HepG2 (cell line): ENCODE data around the gene KLF6. TPM values are rescaled to one million over a fixed set of nuclear protein-coding genes. Genes with fewer than 3 reads are reported as not detected.

ENCODE experiments used
- CHD4 ChIP-seq: fragments of 200-600 bp; sonication (generic); IDR thresholded peaks from 2 replicates; pipeline ENCODE4 v1.7.0; 2017; ENCODE audit warnings: mild to moderate bottlenecking, low read length, borderline replicate concordance
- GATAD1 ChIP-seq: IDR thresholded peaks from 2 replicates; pipeline ENCODE4 v1.6.1; 2016; ENCODE audit warnings: missing genetic modification reagents, missing compliant biosample characterization
- SP2 ChIP-seq: sonication (generic); formaldehyde crosslinking; IDR thresholded peaks from 2 replicates; pipeline ENCODE4 v1.5.1; 2020; ENCODE audit warnings: mild to moderate bottlenecking, missing genetic modification reagents
- ZBTB7B ChIP-seq: sonication (generic); formaldehyde crosslinking; IDR thresholded peaks from 2 replicates; pipeline ENCODE4 v1.4.0; 2020; ENCODE audit warnings: missing genetic modification reagents
- ZNF17 ChIP-seq: sonication (generic); formaldehyde crosslinking; IDR thresholded peaks from 2 replicates; pipeline ENCODE4 v1.5.0; 2020; ENCODE audit warnings: mild to moderate bottlenecking, missing genetic modification reagents
- ZNF296 ChIP-seq: sonication (generic); formaldehyde crosslinking; conservative IDR thresholded peaks from 2 replicates; pipeline ENCODE4 v1.5.0; 2020; ENCODE audit warnings: mild to moderate bottlenecking, missing genetic modification reagents
- ZNF432 ChIP-seq: sonication (generic); formaldehyde crosslinking; IDR thresholded peaks from 2 replicates; pipeline ENCODE4 v1.5.0; 2020; ENCODE audit warnings: missing genetic modification reagents, mild to moderate bottlenecking, borderline replicate concordance
- ZSCAN20 ChIP-seq: sonication (generic); formaldehyde crosslinking; IDR thresholded peaks from 2 replicates; pipeline ENCODE4 v1.4.0; 2020; ENCODE audit warnings: missing genetic modification reagents, mild to moderate bottlenecking, borderline replicate concordance
- polyA plus RNA-seq, 8 experiments: library from polyadenylated mRNA; depleted of rRNA in 3 of 8; stranded (reverse) in 7 of 8; unstranded in 1 of 8; fragments of >200 nt; fragmentation: Illumina TruSeq in 4 of 8; extraction: Trizol in 4 of 8; gene quantifications; 2 replicates each; pipeline versions ENCODE4 v1.2.1 to v1.2.3, GENCODE V29; 2011 to 2016; ENCODE audit warnings: low read depth in 4 of 8, missing spikeins in 1 of 8, mixed read lengths in 1 of 8; ENCODE audit not compliant: insufficient read depth in 1 of 8
- total RNA-seq, 5 experiments: library from RNA; depleted of rRNA; stranded (reverse); fragments of >200 nt; fragmentation: Illumina TruSeq; extraction: Trizol; gene quantifications; 2 replicates each; pipeline ENCODE4 v1.2.3, GENCODE V29; 2016; ENCODE audit warnings: low read depth in 1 of 5
- TF ChIP-seq, protein P1 (sequence below): sonication (generic); formaldehyde crosslinking; IDR thresholded peaks from 2 replicates; pipeline ENCODE4 v1.4.0; 2020; ENCODE audit warnings: missing genetic modification reagents
- TF ChIP-seq, protein P2 (sequence below): sonication (generic); formaldehyde crosslinking; IDR thresholded peaks from 2 replicates; pipeline ENCODE4 v1.4.0; 2020; ENCODE audit warnings: missing genetic modification reagents, borderline replicate concordance
- TF ChIP-seq, protein P3 (sequence below): sonication (generic); formaldehyde crosslinking; IDR thresholded peaks from 2 replicates; pipeline ENCODE4 v1.5.1; 2020; ENCODE audit warnings: missing genetic modification reagents, mild to moderate bottlenecking, borderline replicate concordance
- TF ChIP-seq, protein P4 (sequence below): IDR thresholded peaks from 2 replicates; pipeline ENCODE4 v1.6.1; 2016; ENCODE audit warnings: missing compliant biosample characterization, missing genetic modification reagents, borderline replicate concordance
- TF ChIP-seq, protein P5 (sequence below): sonication (generic); formaldehyde crosslinking; IDR thresholded peaks from 2 replicates; pipeline ENCODE4 v1.9.0; 2021; ENCODE audit warnings: missing genetic modification reagents, borderline replicate concordance
- TF ChIP-seq, protein P6 (sequence below): sonication (generic); formaldehyde crosslinking; IDR thresholded peaks from 2 replicates; pipeline ENCODE4 v1.4.0; 2020; ENCODE audit warnings: missing genetic modification reagents
- TF ChIP-seq, protein P7 (sequence below): sonication (generic); formaldehyde crosslinking; IDR thresholded peaks from 2 replicates; pipeline ENCODE4 v1.4.0; 2020; ENCODE audit warnings: mild to moderate bottlenecking, low read depth, missing genetic modification reagents

KLF6 gene
- total and polyA plus RNA-seq, 2 of the 13 experiments (the other 11 are each of a cell fraction or from before 2014, with no cell fraction given): 27.0 to 71.9 TPM

DNA sequence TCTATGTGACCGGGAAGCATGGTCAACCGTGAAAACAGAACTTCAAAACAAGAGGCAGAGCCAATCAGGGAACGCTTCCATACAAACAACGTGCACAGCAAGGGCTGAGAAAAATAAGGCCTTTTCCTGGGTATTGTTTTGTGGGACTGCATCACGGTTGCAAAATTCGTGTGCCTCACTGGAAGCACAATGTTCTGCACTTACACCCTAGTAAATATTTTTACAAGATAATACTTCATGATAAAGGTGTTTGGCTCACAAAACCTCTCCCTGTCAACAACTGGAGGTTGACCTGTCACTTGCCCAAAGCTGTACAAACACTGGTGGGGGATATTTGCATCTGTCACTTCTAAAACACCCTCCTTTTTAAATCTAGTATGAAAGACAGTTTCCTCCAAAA is 37.0 kb downstream of the KLF6 start (continued):
- TF ChIP-seq, protein P1, sequence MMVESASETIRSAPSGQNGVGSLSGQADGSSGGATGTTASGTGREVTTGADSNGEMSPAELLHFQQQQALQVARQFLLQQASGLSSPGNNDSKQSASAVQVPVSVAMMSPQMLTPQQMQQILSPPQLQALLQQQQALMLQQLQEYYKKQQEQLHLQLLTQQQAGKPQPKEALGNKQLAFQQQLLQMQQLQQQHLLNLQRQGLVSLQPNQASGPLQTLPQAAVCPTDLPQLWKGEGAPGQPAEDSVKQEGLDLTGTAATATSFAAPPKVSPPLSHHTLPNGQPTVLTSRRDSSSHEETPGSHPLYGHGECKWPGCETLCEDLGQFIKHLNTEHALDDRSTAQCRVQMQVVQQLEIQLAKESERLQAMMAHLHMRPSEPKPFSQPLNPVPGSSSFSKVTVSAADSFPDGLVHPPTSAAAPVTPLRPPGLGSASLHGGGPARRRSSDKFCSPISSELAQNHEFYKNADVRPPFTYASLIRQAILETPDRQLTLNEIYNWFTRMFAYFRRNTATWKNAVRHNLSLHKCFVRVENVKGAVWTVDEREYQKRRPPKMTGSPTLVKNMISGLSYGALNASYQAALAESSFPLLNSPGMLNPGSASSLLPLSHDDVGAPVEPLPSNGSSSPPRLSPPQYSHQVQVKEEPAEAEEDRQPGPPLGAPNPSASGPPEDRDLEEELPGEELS (CRISPR knock-in tag): peak; percentile 96
- TF ChIP-seq ZNF17 (no peak), SP2 (CRISPR knock-in tag) (no peak), ZBTB7B (CRISPR knock-in tag) (no peak), GATAD1 (no peak), ZSCAN20 (CRISPR knock-in tag) (no peak), ZNF296 (CRISPR knock-in tag) (no peak), ZNF432 (CRISPR knock-in tag) (no peak), CHD4 (no peak)
- TF ChIP-seq, protein P2, sequence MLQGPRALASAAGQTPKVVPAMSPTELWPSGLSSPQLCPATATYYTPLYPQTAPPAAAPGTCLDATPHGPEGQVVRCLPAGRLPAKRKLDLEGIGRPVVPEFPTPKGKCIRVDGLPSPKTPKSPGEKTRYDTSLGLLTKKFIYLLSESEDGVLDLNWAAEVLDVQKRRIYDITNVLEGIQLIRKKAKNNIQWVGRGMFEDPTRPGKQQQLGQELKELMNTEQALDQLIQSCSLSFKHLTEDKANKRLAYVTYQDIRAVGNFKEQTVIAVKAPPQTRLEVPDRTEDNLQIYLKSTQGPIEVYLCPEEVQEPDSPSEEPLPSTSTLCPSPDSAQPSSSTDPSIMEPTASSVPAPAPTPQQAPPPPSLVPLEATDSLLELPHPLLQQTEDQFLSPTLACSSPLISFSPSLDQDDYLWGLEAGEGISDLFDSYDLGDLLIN (CRISPR knock-in tag): no peak
- TF ChIP-seq, protein P3, sequence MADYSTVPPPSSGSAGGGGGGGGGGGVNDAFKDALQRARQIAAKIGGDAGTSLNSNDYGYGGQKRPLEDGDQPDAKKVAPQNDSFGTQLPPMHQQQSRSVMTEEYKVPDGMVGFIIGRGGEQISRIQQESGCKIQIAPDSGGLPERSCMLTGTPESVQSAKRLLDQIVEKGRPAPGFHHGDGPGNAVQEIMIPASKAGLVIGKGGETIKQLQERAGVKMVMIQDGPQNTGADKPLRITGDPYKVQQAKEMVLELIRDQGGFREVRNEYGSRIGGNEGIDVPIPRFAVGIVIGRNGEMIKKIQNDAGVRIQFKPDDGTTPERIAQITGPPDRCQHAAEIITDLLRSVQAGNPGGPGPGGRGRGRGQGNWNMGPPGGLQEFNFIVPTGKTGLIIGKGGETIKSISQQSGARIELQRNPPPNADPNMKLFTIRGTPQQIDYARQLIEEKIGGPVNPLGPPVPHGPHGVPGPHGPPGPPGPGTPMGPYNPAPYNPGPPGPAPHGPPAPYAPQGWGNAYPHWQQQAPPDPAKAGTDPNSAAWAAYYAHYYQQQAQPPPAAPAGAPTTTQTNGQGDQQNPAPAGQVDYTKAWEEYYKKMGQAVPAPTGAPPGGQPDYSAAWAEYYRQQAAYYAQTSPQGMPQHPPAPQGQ (CRISPR knock-in tag): no peak
- TF ChIP-seq, protein P4, sequence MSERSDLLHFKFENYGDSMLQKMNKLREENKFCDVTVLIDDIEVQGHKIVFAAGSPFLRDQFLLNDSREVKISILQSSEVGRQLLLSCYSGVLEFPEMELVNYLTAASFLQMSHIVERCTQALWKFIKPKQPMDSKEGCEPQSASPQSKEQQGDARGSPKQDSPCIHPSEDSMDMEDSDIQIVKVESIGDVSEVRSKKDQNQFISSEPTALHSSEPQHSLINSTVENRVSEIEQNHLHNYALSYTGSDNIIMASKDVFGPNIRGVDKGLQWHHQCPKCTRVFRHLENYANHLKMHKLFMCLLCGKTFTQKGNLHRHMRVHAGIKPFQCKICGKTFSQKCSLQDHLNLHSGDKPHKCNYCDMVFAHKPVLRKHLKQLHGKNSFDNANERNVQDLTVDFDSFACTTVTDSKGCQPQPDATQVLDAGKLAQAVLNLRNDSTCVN: no peak
- TF ChIP-seq, protein P5, sequence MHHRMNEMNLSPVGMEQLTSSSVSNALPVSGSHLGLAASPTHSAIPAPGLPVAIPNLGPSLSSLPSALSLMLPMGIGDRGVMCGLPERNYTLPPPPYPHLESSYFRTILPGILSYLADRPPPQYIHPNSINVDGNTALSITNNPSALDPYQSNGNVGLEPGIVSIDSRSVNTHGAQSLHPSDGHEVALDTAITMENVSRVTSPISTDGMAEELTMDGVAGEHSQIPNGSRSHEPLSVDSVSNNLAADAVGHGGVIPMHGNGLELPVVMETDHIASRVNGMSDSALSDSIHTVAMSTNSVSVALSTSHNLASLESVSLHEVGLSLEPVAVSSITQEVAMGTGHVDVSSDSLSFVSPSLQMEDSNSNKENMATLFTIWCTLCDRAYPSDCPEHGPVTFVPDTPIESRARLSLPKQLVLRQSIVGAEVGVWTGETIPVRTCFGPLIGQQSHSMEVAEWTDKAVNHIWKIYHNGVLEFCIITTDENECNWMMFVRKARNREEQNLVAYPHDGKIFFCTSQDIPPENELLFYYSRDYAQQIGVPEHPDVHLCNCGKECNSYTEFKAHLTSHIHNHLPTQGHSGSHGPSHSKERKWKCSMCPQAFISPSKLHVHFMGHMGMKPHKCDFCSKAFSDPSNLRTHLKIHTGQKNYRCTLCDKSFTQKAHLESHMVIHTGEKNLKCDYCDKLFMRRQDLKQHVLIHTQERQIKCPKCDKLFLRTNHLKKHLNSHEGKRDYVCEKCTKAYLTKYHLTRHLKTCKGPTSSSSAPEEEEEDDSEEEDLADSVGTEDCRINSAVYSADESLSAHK: no peak
- TF ChIP-seq, protein P6, sequence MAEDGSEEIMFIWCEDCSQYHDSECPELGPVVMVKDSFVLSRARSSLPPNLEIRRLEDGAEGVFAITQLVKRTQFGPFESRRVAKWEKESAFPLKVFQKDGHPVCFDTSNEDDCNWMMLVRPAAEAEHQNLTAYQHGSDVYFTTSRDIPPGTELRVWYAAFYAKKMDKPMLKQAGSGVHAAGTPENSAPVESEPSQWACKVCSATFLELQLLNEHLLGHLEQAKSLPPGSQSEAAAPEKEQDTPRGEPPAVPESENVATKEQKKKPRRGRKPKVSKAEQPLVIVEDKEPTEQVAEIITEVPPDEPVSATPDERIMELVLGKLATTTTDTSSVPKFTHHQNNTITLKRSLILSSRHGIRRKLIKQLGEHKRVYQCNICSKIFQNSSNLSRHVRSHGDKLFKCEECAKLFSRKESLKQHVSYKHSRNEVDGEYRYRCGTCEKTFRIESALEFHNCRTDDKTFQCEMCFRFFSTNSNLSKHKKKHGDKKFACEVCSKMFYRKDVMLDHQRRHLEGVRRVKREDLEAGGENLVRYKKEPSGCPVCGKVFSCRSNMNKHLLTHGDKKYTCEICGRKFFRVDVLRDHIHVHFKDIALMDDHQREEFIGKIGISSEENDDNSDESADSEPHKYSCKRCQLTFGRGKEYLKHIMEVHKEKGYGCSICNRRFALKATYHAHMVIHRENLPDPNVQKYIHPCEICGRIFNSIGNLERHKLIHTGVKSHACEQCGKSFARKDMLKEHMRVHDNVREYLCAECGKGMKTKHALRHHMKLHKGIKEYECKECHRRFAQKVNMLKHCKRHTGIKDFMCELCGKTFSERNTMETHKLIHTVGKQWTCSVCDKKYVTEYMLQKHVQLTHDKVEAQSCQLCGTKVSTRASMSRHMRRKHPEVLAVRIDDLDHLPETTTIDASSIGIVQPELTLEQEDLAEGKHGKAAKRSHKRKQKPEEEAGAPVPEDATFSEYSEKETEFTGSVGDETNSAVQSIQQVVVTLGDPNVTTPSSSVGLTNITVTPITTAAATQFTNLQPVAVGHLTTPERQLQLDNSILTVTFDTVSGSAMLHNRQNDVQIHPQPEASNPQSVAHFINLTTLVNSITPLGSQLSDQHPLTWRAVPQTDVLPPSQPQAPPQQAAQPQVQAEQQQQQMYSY (CRISPR knock-in tag): no peak
- TF ChIP-seq, protein P7, sequence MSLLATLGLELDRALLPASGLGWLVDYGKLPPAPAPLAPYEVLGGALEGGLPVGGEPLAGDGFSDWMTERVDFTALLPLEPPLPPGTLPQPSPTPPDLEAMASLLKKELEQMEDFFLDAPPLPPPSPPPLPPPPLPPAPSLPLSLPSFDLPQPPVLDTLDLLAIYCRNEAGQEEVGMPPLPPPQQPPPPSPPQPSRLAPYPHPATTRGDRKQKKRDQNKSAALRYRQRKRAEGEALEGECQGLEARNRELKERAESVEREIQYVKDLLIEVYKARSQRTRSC: no peak
